HG03039 (cell line): Measurements from ENCODE around the gene NAV2.
"Not testable (repeated sequence)": the region's sequence is repeated elsewhere in the genome, so short reads cannot be mapped to it uniquely, and the experiment has no call there.

Experiments used
- ATAC-seq: cut with Tn5 transposase; IDR thresholded peaks from one replicate; pipeline ENCODE4 v1.9.1; 2021; ENCODE audit warnings: mild to moderate bottlenecking, moderate library complexity; ENCODE audit not compliant: unreplicated experiment

The NAV2 gene

GRCh38 chr11:19938866-19939265, 226.2 kb downstream of the NAV2 start:
- ATAC-seq = no peak

GRCh38 chr11:19939415-19939929, 226.8 kb downstream of the NAV2 start:
- ATAC-seq = no peak

- no peak for ATAC-seq
These were observed 228.2 kb downstream of the NAV2 start for GRCh38 chr11:19940831-19941230.

GRCh38 chr11:19946681-19947080, 234.0 kb downstream of the NAV2 start:
- ATAC-seq = no peak

GRCh38 chr11:19947537-19948114, 235.0 kb downstream of the NAV2 start:
- ATAC-seq = no peak

GRCh38 chr11:19949606-19950005, 237.0 kb downstream of the NAV2 start:
- ATAC-seq = no peak

- ATAC-seq = peak; percentile 62
These were observed 239.0 kb downstream of the NAV2 start for GRCh38 chr11:19951558-19952115.

GRCh38 chr11:19952116-19952605, 239.5 kb downstream of the NAV2 start:
- ATAC-seq = no peak

GRCh38 chr11:19952911-19953310, 240.3 kb downstream of the NAV2 start:
- no peak for ATAC-seq

- ATAC-seq = no peak
These were observed 240.7 kb downstream of the NAV2 start for GRCh38 chr11:19953336-19953735.

- ATAC-seq = no peak
These were observed 241.3 kb downstream of the NAV2 start for GRCh38 chr11:19953909-19954308.

- ATAC-seq = no peak
These were observed 242.3 kb downstream of the NAV2 start for GRCh38 chr11:19954899-19955298.

GRCh38 chr11:19955660-19956059, 243.0 kb downstream of the NAV2 start:
- no peak for ATAC-seq

GRCh38 chr11:19956228-19956627, 243.6 kb downstream of the NAV2 start:
- ATAC-seq = no peak

GRCh38 chr11:19957294-19957943, 244.8 kb downstream of the NAV2 start:
- no peak for ATAC-seq

- ATAC-seq = no peak
These were observed 245.6 kb downstream of the NAV2 start for GRCh38 chr11:19958204-19958603.

GRCh38 chr11:19959210-19959609, 246.6 kb downstream of the NAV2 start:
- ATAC-seq = no peak

GRCh38 chr11:19959648-19960059, 247.0 kb downstream of the NAV2 start:
- ATAC-seq = no peak

- ATAC-seq = not testable (repeated sequence)
These were observed 247.8 kb downstream of the NAV2 start for GRCh38 chr11:19960410-19960809.

GRCh38 chr11:19961225-19961624, 248.6 kb downstream of the NAV2 start:
- no peak for ATAC-seq

GRCh38 chr11:19962053-19962800, 249.6 kb downstream of the NAV2 start:
- no peak for ATAC-seq
